HL-60 (cell line): ENCODE results near the gene MSX1.

Experiments
- POLR2AphosphoS5 ChIP-seq: IDR thresholded peaks from 2 replicates; pipeline ENCODE4 v1.6.1; 2012; ENCODE audit warnings: low read depth
- TF ChIP-seq, protein P1 (sequence below): IDR thresholded peaks from one replicate; pipeline ENCODE4 v1.5.1; 2011; ENCODE audit warnings: low read length, control low read depth, inconsistent platforms; ENCODE audit not compliant: insufficient read depth
- TF ChIP-seq, protein P2 (sequence below): IDR thresholded peaks from 2 replicates; pipeline ENCODE4 v1.6.1; 2012; ENCODE audit warnings: low read depth; ENCODE audit not compliant: insufficient replicate concordance

DNA sequence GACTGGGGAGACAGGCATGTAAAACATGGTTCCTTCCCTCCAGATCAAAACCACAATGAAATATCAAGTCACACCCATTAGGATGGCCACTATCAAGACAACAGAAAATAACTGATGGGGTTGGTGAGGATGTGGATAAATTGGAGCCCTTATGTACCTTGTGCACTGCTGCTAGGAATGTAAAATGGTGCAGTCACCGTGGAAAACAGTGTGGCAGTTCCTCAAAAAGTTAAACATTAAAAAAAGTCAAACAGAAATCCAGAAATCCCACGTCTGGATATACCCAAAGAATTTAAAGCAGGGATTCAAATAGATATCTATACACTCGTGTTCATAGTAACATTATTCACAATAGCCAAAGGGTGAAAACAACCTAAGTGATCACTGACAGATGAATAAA is 35.2 kb upstream of the MSX1 start:
- TF ChIP-seq, protein P1, sequence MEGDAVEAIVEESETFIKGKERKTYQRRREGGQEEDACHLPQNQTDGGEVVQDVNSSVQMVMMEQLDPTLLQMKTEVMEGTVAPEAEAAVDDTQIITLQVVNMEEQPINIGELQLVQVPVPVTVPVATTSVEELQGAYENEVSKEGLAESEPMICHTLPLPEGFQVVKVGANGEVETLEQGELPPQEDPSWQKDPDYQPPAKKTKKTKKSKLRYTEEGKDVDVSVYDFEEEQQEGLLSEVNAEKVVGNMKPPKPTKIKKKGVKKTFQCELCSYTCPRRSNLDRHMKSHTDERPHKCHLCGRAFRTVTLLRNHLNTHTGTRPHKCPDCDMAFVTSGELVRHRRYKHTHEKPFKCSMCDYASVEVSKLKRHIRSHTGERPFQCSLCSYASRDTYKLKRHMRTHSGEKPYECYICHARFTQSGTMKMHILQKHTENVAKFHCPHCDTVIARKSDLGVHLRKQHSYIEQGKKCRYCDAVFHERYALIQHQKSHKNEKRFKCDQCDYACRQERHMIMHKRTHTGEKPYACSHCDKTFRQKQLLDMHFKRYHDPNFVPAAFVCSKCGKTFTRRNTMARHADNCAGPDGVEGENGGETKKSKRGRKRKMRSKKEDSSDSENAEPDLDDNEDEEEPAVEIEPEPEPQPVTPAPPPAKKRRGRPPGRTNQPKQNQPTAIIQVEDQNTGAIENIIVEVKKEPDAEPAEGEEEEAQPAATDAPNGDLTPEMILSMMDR: no peak
- TF ChIP-seq, protein P2, sequence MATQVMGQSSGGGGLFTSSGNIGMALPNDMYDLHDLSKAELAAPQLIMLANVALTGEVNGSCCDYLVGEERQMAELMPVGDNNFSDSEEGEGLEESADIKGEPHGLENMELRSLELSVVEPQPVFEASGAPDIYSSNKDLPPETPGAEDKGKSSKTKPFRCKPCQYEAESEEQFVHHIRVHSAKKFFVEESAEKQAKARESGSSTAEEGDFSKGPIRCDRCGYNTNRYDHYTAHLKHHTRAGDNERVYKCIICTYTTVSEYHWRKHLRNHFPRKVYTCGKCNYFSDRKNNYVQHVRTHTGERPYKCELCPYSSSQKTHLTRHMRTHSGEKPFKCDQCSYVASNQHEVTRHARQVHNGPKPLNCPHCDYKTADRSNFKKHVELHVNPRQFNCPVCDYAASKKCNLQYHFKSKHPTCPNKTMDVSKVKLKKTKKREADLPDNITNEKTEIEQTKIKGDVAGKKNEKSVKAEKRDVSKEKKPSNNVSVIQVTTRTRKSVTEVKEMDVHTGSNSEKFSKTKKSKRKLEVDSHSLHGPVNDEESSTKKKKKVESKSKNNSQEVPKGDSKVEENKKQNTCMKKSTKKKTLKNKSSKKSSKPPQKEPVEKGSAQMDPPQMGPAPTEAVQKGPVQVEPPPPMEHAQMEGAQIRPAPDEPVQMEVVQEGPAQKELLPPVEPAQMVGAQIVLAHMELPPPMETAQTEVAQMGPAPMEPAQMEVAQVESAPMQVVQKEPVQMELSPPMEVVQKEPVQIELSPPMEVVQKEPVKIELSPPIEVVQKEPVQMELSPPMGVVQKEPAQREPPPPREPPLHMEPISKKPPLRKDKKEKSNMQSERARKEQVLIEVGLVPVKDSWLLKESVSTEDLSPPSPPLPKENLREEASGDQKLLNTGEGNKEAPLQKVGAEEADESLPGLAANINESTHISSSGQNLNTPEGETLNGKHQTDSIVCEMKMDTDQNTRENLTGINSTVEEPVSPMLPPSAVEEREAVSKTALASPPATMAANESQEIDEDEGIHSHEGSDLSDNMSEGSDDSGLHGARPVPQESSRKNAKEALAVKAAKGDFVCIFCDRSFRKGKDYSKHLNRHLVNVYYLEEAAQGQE: no peak
- no peak for TF ChIP-seq POLR2AphosphoS5
